ENCODE measurements around the gene VEPH1. TPM values are rescaled to one million over a fixed set of nuclear protein-coding genes. Genes with fewer than 3 reads are reported as not detected.

The VEPH1 gene
- total RNA-seq, 1 donor from 2014 or later = 2.2 TPM

DNA sequence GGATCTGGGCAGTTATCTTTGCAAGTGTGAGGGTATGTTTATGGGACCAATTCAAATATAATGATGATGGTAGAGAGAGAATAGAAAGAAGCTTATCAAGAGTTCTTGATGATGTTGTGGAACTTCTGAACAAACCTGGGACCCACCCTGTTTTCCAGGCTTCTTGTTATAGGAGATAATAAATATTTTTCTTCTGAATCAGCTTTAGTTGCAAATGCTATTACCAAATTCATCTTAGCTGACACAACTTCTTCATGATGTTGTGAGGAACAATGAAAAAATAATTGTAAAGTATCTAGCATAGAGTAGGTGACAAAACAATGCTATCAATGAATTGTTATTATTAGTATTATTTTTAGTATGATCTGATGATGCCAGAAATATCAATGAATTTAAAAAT lies 110.1 kb downstream of the VEPH1 start:
- no peak for TF ChIP-seq CTCF (IDR thresholded peaks at IDR 0.05)
- H3K4me1 Mint-ChIP-seq (ENCODE audit: low read depth) = peaks cover 5% of the 10 kb centered on the region
- H3K27ac Mint-ChIP-seq (ENCODE audit: unreplicated experiment) = no peak overlapping the region
- no peaks in the 10 kb centered on the region for H3K27me3 Mint-ChIP-seq (ENCODE audit: low read depth)
- H3K9me3 Mint-ChIP-seq (ENCODE audit: low read depth) = peaks cover 5% of the 10 kb centered on the region
- H3K4me3 Mint-ChIP-seq (ENCODE audit: unreplicated experiment) = no peak overlapping the region
- DNase-seq (ENCODE audit: low spot score) = no peak
- H3K36me3 Mint-ChIP-seq (ENCODE audit: low read depth) = peaks cover 2% of the 10 kb centered on the region

- H3K4me1 Mint-ChIP-seq (ENCODE audit: low read depth) = peaks cover 5% of the 10 kb centered on the region
- no peak overlapping the region for H3K4me3 Mint-ChIP-seq (ENCODE audit: unreplicated experiment)
- TF ChIP-seq CTCF (IDR thresholded peaks at IDR 0.05) = no peak
- H3K36me3 Mint-ChIP-seq (ENCODE audit: low read depth) = no peaks in the 10 kb centered on the region
- H3K9me3 Mint-ChIP-seq (ENCODE audit: low read depth) = peaks cover 5% of the 10 kb centered on the region
- no peaks in the 10 kb centered on the region for H3K27me3 Mint-ChIP-seq (ENCODE audit: low read depth)
- no peak for DNase-seq (ENCODE audit: low spot score)
- no peak overlapping the region for H3K27ac Mint-ChIP-seq (ENCODE audit: unreplicated experiment)
These were observed 111.1 kb downstream of the VEPH1 start for GRCh38 chr3:157392104-157392503.

- Mint-ChIP-seq H3K27ac (ENCODE audit: unreplicated experiment) (no peak overlapping the region), H3K27me3 (ENCODE audit: low read depth) (no peaks in the 10 kb centered on the region), H3K9me3 (ENCODE audit: low read depth) (peaks cover 5% of the 10 kb centered on the region), H3K36me3 (ENCODE audit: low read depth) (no peaks in the 10 kb centered on the region), H3K4me3 (ENCODE audit: unreplicated experiment) (no peak overlapping the region), H3K4me1 (ENCODE audit: low read depth) (peaks cover 5% of the 10 kb centered on the region)
- TF ChIP-seq CTCF (IDR thresholded peaks at IDR 0.05) = no peak
- no peak for DNase-seq (ENCODE audit: low spot score)
These were observed 112.3 kb downstream of the VEPH1 start for GRCh38 chr3:157390713-157391515.

GRCh38 chr3:157388976-157389375 lies 114.2 kb downstream of the VEPH1 start:
- H3K4me3 Mint-ChIP-seq (ENCODE audit: unreplicated experiment) = no peak overlapping the region
- DNase-seq (ENCODE audit: low spot score) = no peak
- peaks cover 5% of the 10 kb centered on the region for H3K4me1 Mint-ChIP-seq (ENCODE audit: low read depth)
- H3K27ac Mint-ChIP-seq (ENCODE audit: unreplicated experiment) = no peak overlapping the region
- TF ChIP-seq CTCF (IDR thresholded peaks at IDR 0.05) = no peak
- H3K9me3 Mint-ChIP-seq (ENCODE audit: low read depth) = peaks cover 5% of the 10 kb centered on the region
- no peaks in the 10 kb centered on the region for H3K27me3 Mint-ChIP-seq (ENCODE audit: low read depth)
- H3K36me3 Mint-ChIP-seq (ENCODE audit: low read depth) = no peaks in the 10 kb centered on the region

GRCh38 chr3:157387708-157388435 lies 115.3 kb downstream of the VEPH1 start:
- TF ChIP-seq CTCF (IDR thresholded peaks at IDR 0.05) = no peak
- Mint-ChIP-seq H3K27me3 (ENCODE audit: low read depth) (no peaks in the 10 kb centered on the region), H3K4me3 (ENCODE audit: unreplicated experiment) (no peak overlapping the region), H3K9me3 (ENCODE audit: low read depth) (peaks cover 5% of the 10 kb centered on the region), H3K4me1 (ENCODE audit: low read depth) (peaks cover 5% of the 10 kb centered on the region), H3K36me3 (ENCODE audit: low read depth) (no peaks in the 10 kb centered on the region), H3K27ac (ENCODE audit: unreplicated experiment) (no peak overlapping the region)
- DNase-seq (ENCODE audit: low spot score) = no peak

Data from chondrocyte (in vitro differentiated cells).